Stimulated activated CD4-positive, alpha-beta T cell treated with anti-CD3 and anti-CD28 coated beads, TNF-alpha, amount 100 ng/mL, for 4 hours (primary cell): ENCODE results near the gene TACC3.
A peak's percentile ranks its signal among the peaks of the same experiment; 100 is the strongest.

Experiments
- DNase-seq, 3 experiments: peaks; one replicate each; pipeline ENCODE4 v3.0.0-alpha.2; 2020; ENCODE audit warnings: low read depth in 3 of 3

TACC3 gene

GRCh38 chr4:1776521-1777161 is 55.3 kb downstream of the TACC3 start:
- DNase-seq: no peak

GRCh38 chr4:1777822-1778641 is 56.7 kb downstream of the TACC3 start:
- DNase-seq: no peak

DNA sequence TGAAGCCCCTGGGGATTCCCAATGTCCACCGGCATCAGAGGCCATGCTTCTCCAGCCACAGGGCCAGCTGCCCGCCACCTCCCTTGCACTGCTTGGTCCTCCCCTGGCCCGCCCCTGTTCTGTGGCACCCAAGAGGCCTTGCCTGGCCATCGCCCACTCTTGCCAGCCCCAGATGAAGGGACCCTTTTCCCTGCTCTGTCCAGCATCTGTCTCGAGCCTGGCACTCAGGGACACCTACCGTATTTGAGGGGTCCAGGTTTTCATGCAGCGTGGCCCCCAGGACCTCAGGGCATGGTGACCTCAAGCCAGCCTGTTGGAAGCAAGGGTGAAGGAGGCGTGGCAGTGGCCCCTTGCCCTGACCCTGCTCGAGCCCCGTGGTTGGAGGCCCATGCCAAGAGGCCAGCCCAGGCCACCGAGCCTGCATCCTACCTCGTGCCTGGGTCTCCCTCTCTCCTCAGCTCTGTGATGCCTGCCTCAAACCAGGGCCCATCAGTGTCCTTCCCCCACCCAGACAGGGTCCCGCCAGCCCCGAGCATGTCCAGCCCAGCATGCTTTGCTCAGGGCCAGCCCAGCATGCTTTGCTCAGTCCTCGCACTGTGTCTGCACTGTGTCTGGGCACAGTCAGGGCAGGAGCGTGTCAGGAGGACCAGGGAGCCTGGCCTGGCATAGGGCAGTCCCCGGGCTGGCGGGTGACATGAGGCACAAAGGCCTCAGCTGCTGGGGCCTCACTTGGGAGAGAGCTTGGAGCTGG is 57.5 kb downstream of the TACC3 start:
- DNase-seq: no peak

DNA sequence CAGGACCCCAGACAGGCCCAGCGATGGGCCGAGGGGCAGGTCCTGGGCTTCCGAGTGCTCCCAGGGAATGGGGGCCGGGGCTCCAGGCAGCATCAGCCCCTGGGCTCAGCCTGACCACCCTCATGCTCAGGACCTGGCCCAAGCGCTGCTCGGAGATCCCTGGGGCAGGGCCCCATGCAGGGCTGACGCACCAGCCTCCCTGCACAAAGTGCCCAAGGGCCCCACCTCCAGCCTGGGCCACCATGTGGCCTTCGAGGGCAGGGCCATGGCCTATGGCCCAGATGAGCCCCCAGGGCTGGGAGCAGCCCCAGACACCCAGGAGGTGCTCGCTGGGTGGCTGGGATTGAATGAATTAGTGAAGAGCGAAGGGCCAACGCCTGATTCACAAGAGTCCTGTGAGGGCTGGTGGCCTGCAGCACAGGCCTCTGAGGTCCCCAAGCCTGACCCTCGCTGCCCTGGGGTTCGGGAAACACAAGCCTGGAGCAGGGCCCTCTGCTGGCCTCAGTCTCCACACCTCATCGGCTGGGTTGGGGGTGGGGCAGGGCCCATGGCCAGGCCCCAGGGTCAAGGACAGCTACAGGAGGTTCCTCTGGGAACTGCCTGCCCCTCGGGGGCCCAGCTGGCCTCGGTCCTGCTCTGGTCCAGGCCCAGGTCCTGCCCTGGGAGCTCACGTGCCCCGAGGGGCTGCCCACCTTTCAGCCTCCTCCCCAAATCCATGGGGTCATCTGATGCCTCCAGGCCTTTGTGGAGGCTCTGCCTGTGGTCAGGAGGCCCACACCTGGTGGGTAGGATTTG is 58.5 kb downstream of the TACC3 start:
- no peak for DNase-seq

DNA sequence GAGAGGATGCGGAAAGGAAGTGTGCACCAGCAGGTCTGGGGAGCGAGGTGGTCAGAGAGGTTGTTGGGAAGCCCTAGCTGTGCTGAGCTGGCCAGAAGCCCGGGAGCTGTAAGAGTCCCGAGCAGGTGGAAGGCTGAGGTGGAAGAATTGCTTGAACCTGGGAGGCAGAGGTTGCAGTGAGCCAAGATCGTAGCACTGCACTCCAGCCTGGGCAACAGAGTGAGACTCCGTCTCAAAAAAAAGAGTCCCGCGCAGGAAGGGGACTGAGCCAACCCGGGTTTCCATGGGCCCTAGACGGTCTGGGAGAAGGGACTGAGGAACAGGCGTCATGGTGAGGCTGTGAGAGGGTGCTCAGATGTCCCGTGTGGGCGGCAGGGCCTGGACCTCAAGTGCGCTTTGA is 59.1 kb downstream of the TACC3 start:
- no peak for DNase-seq

DNA sequence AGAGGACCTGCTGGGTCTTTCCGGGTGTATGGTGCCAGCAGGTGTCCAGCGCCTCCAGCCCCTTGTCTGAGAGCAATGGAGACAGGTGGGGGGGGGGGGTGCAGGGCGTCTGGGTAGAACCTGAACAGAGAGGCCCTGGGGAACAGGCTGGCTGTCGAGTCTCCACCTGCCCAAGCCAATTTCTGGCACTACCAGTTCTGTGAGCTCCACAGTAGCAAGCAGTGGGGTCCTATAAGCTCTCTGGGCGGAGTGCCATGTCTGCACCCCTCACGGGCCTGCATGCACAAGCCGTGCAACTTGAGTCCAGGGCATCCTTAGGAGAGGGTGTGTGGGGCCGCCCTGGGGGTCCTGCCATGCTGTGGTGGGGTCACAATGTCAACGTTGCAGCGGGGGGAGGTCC is 61.7 kb downstream of the TACC3 start:
- DNase-seq: no peak

- DNase-seq: no peak
These were observed 62.6 kb downstream of the TACC3 start for GRCh38 chr4:1783970-1784369.

DNA sequence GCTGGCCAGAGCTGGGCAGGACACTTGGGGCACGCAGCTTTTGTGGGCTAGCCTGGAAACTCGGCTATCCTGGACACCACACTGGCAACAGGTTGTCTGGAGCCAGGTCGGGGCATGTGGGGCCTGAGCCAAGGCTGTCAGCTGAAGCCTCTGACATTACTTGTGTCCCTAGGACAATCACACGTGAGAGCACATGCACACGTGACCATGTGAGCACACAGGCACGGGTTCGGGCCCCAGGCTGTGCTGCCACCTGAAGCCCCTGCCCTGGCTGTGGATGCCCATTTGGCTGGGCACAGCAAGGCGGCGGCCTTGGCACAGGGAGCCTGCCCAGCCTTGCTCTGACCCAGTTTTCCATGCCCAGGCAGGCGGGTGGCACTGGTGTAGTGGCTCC is 63.1 kb downstream of the TACC3 start:
- no peak for DNase-seq

GRCh38 chr4:1784789-1785591 is 63.7 kb downstream of the TACC3 start:
- DNase-seq: no peak

DNA sequence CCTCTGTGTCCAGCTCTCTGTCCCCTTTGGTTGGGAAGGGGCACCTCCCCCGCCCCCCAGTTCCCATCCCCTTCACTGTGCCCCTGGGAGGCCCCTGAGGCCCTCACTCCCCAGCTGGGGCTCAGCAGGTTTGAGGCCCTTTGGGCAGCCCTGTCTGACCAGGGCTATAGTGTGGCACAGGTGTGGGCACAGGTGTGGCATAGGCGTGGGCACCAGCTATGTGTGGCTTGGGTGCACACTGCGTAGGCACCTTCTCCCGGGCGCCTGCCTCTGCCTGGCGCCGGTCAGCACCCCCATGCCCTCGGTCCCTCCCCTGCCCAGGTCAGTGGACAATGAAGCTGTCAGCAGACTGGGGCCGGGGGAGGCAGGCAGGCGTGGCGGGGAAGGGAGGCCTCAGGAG is 64.3 kb downstream of the TACC3 start:
- no peak for DNase-seq

DNA sequence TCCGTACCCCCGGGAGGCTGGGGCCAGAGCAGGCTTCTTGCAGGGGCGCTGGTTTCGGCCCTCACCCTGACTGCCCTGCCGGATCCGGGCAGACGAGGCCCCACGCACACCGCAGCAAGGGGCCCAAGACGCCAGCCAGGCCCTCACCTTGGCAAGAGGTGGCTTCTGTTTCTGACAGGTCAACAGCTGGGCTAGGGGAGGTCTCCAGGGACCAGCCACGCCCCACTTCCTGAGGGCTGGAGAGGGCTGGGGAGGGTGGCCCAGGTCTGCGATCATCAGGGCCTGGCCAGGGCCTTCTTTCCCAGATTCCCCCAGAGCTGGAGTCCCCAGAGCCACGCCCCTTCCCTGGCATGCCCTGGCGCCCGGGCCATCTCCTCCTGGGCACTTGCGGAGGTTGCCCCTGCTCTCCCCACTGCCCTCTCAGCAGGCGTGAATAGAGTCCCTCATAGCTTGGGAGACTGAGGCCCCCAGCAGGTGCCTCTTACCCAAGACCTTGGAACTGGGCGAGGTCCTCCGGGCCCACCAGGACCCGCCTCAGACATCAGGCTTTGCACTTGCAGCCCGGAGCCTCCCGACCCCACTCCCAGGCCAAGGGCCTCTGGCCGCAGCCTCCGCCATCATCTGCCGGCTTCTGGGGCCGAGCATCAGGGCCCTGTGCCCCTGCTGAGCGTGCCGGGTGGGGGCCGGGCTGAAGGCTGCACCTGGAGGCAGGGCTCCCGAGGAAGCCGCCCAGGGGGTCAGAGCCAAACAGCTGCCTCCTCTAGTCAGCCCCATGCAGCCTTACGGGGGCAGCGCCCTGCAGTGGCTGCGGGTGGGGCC is 65.4 kb downstream of the TACC3 start:
- DNase-seq: no peak

DNA sequence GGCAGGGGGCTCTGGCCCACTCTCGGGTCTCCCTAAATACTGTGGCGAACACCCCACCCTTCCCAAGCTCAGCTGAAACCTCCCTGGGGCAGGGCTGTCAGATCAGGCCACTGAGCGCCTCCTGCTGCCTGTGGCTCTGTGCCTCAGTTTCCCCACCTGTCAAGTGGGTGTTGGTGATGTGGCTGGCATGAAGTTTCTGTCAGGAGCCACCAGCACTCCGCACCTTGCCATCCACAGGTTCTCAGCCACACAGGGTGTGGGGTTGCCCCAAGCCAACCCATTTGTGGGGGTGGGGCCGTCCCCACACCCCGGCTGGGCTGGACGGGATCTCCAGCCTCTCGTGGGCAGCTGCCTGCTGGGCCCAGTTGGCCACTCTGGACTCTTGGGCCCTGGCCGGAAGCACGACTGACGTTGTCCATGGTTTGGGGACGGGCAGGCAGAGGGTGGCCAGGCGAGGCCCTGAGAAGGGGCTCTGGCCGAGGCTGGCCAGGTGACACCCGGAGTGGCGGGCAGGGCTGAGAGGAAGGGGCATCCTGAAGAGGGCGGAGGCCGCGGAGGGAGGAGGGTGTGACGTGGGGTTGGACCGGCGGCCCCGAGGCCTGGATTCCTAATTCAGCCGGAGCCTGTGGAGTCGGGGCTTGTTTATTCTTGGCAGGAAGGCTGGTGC is 66.2 kb downstream of the TACC3 start:
- DNase-seq: no peak

DNA sequence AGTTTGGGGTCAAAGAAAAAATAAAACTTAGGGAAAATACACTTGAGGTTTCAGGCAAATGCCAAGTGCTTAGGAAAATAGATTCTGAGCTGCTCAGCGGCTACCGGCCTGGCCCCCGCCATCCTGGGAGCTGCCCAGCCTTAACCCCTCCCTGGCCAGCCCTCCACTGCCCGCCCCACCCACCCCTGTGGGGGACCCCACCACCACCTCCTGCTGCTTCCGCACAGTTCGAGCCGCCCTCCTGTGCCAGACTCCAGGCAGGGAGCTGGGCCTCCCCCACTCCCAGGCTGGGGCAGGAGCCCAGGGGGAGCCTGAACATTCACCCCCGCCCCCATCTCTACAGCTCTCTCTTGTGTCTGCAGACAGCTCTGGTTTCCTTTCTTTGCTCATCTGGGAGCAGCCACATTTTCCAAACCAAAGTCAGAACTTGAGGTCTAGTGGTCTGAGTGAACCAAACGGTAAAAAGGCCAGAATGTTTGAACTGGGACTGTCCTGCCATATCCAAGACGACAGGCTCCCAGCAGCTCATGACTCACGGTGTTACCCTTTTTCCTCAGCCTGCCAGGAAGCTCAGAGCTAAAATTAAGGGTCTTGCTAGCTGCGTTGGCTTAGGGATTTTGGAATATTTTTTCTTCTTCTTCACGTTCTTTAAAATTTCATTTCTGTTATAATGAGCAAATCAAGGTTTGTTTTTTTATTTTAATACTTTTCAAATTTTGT is 67.1 kb downstream of the TACC3 start:
- no peak for DNase-seq

GRCh38 chr4:1789552-1789951 is 68.2 kb downstream of the TACC3 start:
- DNase-seq: no peak

GRCh38 chr4:1790005-1790404 is 68.7 kb downstream of the TACC3 start:
- DNase-seq: no peak

DNA sequence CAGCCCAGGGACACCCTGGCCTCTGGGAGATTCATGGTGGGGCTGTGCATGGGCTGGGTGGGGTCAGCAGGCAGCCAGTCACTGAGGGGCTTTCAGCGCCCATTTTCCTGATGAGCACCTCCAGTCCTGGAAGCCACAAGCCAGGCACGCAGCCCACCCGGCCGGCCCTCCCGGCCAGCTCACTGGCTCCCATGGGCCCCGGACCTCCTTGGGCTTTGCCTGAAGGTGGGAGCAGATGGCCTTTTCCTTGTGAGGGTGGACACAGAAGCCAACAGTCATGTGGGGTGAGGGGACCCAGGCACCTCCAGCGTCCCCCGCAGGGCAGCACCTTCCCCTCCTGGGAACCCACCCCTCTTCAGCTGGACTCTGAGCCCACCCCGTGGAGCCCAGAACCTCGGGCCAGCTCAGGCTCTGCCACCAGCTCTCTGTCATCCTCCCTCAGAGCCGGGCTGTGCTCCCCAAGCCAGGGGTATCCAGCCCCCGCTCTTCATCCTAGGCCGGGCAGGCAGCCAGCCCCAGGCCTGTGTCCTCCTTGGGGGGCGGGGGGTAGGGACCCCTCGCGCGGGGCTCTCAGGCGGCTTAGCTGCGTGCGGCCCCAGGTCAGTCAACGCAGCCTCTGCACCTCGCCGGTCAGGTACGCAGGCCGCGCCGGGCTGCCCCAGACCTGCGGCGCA is 71.0 kb downstream of the TACC3 start:
- no peak for DNase-seq

GRCh38 chr4:1792832-1793495 is 71.6 kb downstream of the TACC3 start, which contains the start of gene FGFR3:
FGFR3 (plus strand) TSS chr4:1793293; CDS start chr4:1793935, 642 bp downstream.
- DNase-seq: peak; percentile 13 to 38 (median 18)

GRCh38 chr4:1793496-1793840 is 72.1 kb downstream of the TACC3 start:
- DNase-seq: peak in 2 of 3 experiments; percentile 14 to 24
